ENCODE results near the gene MDM2.

DNA sequence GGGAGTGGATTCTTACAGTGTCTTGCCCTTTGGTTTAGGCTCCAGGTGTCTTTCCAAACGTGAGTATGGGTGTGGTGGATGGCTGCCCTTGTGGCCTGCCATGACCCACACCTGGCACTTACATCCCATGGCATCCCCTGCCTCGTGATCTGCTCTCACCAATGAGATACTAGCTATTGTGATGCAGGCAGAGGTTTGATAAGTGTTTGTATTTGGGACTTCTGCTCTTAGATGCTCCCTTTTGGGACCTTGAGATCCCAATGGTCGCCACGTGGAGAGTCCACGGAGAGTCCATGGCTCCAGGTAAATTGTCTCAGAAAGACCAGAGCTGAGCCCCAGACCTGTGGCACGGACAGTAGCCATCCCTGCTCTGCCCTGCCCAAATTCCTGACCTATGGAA, 62.5 kb downstream of the MDM2 start:
- no peak for TF ChIP-seq CTCF (conservative IDR thresholded peaks at IDR 0.05; ENCODE audit: low read length)
- no peak for TF ChIP-seq EZH2phosphoT487 (IDR thresholded peaks at IDR 0.05; ENCODE audit: borderline replicate concordance, low read depth, low read length)

Measured in OCI-LY7 (cell line).